Thoracic aorta (tissue), 2 donors: ENCODE results near the gene RBM47. TPM values are rescaled to one million over a fixed set of nuclear protein-coding genes. Genes with fewer than 3 reads are reported as not detected.

Experiments
- ATAC-seq: fragments of 150-250 bp; one replicate; pipeline ENCODE4 v1.8.0; 2017; ENCODE audit warnings: low read depth; ENCODE audit not compliant: insufficient number of reproducible peaks, low FRiP score
- DNase-seq: peaks from one replicate; pipeline ENCODE4 v3.0.0-alpha.2; 2020; ENCODE audit warnings: low spot score
- H3K27ac ChIP-seq, 2 donors: fragments of 200-600 bp; sonication (generic); 1 replicate in 1 of 2; 2 replicates in 1 of 2; pipeline ENCODE4 v1.5.1; 2016; ENCODE audit warnings: mild to moderate bottlenecking in 2 of 2, moderate library complexity in 2 of 2
- H3K27me3 ChIP-seq: fragments of 200-600 bp; sonication (generic); replicated peaks from 2 replicates; pipeline ENCODE4 v1.6.0; 2016; ENCODE audit warnings: mild to moderate bottlenecking; ENCODE audit not compliant: insufficient read depth
- H3K36me3 ChIP-seq: fragments of 200-600 bp; sonication (generic); one replicate; pipeline ENCODE4 v1.5.1; 2016
- H3K4me1 ChIP-seq, 2 donors: fragments of 200-600 bp; sonication (generic); 1 replicate in 1 of 2; 2 replicates in 1 of 2; pipeline versions ENCODE4 v1.5.1 to v1.6.0; 2016; ENCODE audit warnings: low read depth in 2 of 2, mild to moderate bottlenecking in 1 of 2; ENCODE audit not compliant: control insufficient read depth in 1 of 2
- H3K4me3 ChIP-seq: fragments of 200-600 bp; sonication (generic); 2 replicates; pipeline ENCODE4 v1.5.1; 2016; ENCODE audit warnings: mild to moderate bottlenecking
- H3K9me3 ChIP-seq: fragments of 200-600 bp; sonication (generic); 2 replicates; pipeline ENCODE4 v1.5.1; 2016
- total RNA-seq, 2 donors: library from RNA; depleted of rRNA; stranded (reverse); fragments of >200 nt; gene quantifications; one replicate each; pipeline versions ENCODE4 v1.1.0 to v1.2.3, GENCODE V29; 2016
- TF ChIP-seq, protein P1 (sequence below): fragments of 200-600 bp; sonication (generic); IDR thresholded peaks from one replicate; pipeline ENCODE4 v1.5.1; 2019; ENCODE audit warnings: antibody characterized with exemption

The RBM47 gene
- total RNA-seq, 2 donors from 2014 or later = 31.5 to 56.7 TPM

- Histone ChIP-seq H3K36me3 (no peaks in the 10 kb centered on the region), H3K27ac (no peak overlapping the region), H3K4me3 (no peak overlapping the region), H3K27me3 (no peaks in the 10 kb centered on the region), H3K4me1 (no peaks in the 10 kb centered on the region), H3K9me3 (no peaks in the 10 kb centered on the region)
- TF ChIP-seq, protein P1, sequence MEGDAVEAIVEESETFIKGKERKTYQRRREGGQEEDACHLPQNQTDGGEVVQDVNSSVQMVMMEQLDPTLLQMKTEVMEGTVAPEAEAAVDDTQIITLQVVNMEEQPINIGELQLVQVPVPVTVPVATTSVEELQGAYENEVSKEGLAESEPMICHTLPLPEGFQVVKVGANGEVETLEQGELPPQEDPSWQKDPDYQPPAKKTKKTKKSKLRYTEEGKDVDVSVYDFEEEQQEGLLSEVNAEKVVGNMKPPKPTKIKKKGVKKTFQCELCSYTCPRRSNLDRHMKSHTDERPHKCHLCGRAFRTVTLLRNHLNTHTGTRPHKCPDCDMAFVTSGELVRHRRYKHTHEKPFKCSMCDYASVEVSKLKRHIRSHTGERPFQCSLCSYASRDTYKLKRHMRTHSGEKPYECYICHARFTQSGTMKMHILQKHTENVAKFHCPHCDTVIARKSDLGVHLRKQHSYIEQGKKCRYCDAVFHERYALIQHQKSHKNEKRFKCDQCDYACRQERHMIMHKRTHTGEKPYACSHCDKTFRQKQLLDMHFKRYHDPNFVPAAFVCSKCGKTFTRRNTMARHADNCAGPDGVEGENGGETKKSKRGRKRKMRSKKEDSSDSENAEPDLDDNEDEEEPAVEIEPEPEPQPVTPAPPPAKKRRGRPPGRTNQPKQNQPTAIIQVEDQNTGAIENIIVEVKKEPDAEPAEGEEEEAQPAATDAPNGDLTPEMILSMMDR = no peak
- ATAC-seq (no peak), DNase-seq (no peak)
Measured at GRCh38 chr4:40423735-40424134, 205.9 kb downstream of the RBM47 start.

GRCh38 chr4:40421839-40422708, 207.6 kb downstream of the RBM47 start:
- Histone ChIP-seq H3K36me3 (no peaks in the 10 kb centered on the region), H3K27me3 (no peaks in the 10 kb centered on the region), H3K4me1 (no peaks in the 10 kb centered on the region), H3K9me3 (no peaks in the 10 kb centered on the region), H3K27ac (no peak overlapping the region), H3K4me3 (no peak overlapping the region)
- TF ChIP-seq, protein P1 = no peak
- DNase-seq (no peak), ATAC-seq (no peak)

- Histone ChIP-seq H3K36me3 (no peaks in the 10 kb centered on the region), H3K4me3 (no peak overlapping the region), H3K27ac (no peak overlapping the region), H3K4me1 (no peaks in the 10 kb centered on the region), H3K9me3 (no peaks in the 10 kb centered on the region), H3K27me3 (no peaks in the 10 kb centered on the region)
- TF ChIP-seq, protein P1 = no peak
- ATAC-seq (no peak), DNase-seq (no peak)
Measured at GRCh38 chr4:40419231-40419912, 210.3 kb downstream of the RBM47 start.

- no peaks in the 10 kb centered on the region for H3K27me3 ChIP-seq
- TF ChIP-seq, protein P1 = no peak
- no peak overlapping the region for H3K27ac ChIP-seq
- H3K36me3 ChIP-seq = no peaks in the 10 kb centered on the region
- H3K9me3 ChIP-seq = no peaks in the 10 kb centered on the region
- H3K4me1 ChIP-seq = no peaks in the 10 kb centered on the region
- no peak for DNase-seq
- no peak overlapping the region for H3K4me3 ChIP-seq
- no peak for ATAC-seq
Measured at GRCh38 chr4:40418430-40419230, 211.0 kb downstream of the RBM47 start.

- Histone ChIP-seq H3K27ac (no peak overlapping the region), H3K36me3 (no peaks in the 10 kb centered on the region), H3K27me3 (no peaks in the 10 kb centered on the region), H3K4me1 (no peaks in the 10 kb centered on the region), H3K4me3 (no peak overlapping the region), H3K9me3 (no peaks in the 10 kb centered on the region)
- TF ChIP-seq, protein P1 = no peak
- no peak for DNase-seq
- ATAC-seq = no peak
Measured at GRCh38 chr4:40417941-40418340, 211.7 kb downstream of the RBM47 start.
